OCI-LY7 (cell line): Measurements from ENCODE around the gene EIF4ENIF1.

Source experiments
- EZH2phosphoT487 ChIP-seq: fragments of 200-600 bp; sonication (generic); IDR thresholded peaks from 2 replicates; pipeline ENCODE4 v1.6.1; 2018; ENCODE audit warnings: low read depth, borderline replicate concordance, mild to moderate bottlenecking, mixed run types, antibody characterized with exemption, low read length, moderate library complexity, mixed read lengths
- TF ChIP-seq, protein P1 (sequence below): fragments of 200-600 bp; sonication (generic); conservative IDR thresholded peaks from 2 replicates; pipeline ENCODE4 v1.5.1; 2014; ENCODE audit warnings: mild to moderate bottlenecking, antibody characterized with exemption, low read length, moderate library complexity, mixed read lengths

DNA sequence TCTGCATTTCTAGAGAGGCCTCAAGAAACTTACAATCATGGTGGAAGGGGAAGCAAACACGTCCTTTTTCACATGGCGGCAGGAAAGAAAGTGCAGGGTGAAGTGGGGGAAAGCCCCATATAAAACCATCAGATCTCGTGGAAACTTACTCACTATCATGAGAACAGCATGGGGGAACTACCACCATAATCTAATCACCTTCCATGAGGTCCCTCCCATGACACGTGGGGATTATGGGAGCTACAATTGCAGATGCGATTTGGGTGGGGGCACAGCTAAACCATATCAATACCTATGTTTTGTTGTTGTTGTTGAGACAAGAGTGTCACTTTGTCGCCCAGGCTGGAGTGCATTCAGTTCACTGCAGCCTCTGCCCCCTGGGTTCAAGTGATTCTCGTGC lies 36.6 kb upstream of the EIF4ENIF1 start:
- TF ChIP-seq, protein P1, sequence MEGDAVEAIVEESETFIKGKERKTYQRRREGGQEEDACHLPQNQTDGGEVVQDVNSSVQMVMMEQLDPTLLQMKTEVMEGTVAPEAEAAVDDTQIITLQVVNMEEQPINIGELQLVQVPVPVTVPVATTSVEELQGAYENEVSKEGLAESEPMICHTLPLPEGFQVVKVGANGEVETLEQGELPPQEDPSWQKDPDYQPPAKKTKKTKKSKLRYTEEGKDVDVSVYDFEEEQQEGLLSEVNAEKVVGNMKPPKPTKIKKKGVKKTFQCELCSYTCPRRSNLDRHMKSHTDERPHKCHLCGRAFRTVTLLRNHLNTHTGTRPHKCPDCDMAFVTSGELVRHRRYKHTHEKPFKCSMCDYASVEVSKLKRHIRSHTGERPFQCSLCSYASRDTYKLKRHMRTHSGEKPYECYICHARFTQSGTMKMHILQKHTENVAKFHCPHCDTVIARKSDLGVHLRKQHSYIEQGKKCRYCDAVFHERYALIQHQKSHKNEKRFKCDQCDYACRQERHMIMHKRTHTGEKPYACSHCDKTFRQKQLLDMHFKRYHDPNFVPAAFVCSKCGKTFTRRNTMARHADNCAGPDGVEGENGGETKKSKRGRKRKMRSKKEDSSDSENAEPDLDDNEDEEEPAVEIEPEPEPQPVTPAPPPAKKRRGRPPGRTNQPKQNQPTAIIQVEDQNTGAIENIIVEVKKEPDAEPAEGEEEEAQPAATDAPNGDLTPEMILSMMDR, result no peak
- no peak for TF ChIP-seq EZH2phosphoT487
